ENCODE results near the gene RCOR2.

DNA sequence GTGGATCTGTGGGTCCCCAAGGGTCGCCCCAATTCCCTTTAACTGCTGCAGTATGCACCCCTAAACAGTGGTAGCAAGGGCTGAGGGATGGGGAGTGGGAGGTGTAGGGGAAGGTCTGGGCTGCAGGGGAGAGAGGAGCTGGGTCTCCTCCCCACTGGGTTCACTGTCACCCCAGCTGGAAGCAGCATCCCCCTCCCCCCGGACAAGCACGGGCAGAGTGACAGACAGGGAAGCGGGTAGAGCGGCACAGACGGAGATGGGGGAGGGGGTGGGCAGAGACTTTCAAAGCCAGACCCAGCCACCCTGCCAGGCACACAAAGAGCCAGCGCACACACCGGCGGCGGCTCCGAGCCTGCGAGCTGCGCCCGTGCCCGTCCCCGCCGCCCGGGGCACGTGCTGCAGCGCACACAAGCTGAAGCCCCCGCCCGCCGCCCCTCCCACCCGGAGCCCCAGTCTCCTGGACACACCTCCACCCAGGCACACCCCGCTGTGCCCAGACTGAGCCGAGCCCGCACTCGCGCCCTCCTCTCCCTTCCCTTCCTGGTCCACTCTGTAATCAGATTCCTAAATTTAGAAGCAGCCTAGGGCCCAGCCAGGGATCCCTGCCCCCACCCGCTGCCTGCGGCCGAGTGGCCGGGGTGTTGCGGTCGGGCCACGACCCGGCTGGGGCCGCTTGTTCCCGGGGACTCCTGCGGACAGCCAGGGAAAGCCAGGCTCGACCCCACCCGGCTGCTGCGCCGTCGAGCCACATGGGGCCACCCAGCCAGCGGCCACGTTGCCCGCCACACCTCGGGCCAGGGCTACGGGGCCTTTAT is 935 bp upstream of the RCOR2 start:
- no peak for TF ChIP-seq POLR2AphosphoS5 (IDR thresholded peaks at IDR 0.05)
- TF ChIP-seq, protein P1, sequence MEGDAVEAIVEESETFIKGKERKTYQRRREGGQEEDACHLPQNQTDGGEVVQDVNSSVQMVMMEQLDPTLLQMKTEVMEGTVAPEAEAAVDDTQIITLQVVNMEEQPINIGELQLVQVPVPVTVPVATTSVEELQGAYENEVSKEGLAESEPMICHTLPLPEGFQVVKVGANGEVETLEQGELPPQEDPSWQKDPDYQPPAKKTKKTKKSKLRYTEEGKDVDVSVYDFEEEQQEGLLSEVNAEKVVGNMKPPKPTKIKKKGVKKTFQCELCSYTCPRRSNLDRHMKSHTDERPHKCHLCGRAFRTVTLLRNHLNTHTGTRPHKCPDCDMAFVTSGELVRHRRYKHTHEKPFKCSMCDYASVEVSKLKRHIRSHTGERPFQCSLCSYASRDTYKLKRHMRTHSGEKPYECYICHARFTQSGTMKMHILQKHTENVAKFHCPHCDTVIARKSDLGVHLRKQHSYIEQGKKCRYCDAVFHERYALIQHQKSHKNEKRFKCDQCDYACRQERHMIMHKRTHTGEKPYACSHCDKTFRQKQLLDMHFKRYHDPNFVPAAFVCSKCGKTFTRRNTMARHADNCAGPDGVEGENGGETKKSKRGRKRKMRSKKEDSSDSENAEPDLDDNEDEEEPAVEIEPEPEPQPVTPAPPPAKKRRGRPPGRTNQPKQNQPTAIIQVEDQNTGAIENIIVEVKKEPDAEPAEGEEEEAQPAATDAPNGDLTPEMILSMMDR (IDR thresholded peaks at IDR 0.05) = no peak
- TF ChIP-seq EP300 (IDR thresholded peaks at IDR 0.05; ENCODE audit: low read depth) = no peak
- TF ChIP-seq POLR2A (IDR thresholded peaks at IDR 0.05) = no peak
